Memory B cell (primary cell): ENCODE measurements around the gene THSD1.
"Not testable (repeated sequence)": the region's sequence is repeated elsewhere in the genome, so short reads cannot be mapped to it uniquely, and the experiment has no call there.

Experiments used
- ATAC-seq: fragments of 150-1000 bp; cut with Tn5 transposase; 2 replicates; pipeline ENCODE4 v1.10.0; 2021; ENCODE audit warnings: low read depth, mild to moderate bottlenecking, moderate library complexity
- DNase-seq, 2 donors: peaks; one replicate each; pipeline ENCODE4 v3.0.0; 2022; ENCODE audit warnings: low spot score in 2 of 2
- H3K27ac Mint-ChIP-seq: one replicate; pipeline ENCODE4 v1.8.0; 2022; ENCODE audit warnings: mild to moderate bottlenecking, moderate library complexity, mixed read lengths
- H3K27me3 Mint-ChIP-seq: one replicate; pipeline ENCODE4 v1.8.0; 2022; ENCODE audit warnings: mixed read lengths
- H3K36me3 Mint-ChIP-seq: one replicate; pipeline ENCODE4 v1.8.0; 2022; ENCODE audit warnings: mild to moderate bottlenecking, mixed read lengths
- H3K4me1 Mint-ChIP-seq: one replicate; pipeline ENCODE4 v1.8.0; 2022; ENCODE audit warnings: mixed read lengths
- H3K4me3 Mint-ChIP-seq: one replicate; pipeline ENCODE4 v1.8.0; 2022; ENCODE audit warnings: mild to moderate bottlenecking, moderate library complexity, mixed read lengths
- H3K9me3 Mint-ChIP-seq: one replicate; pipeline ENCODE4 v1.8.0; 2022; ENCODE audit warnings: mixed read lengths

Gene THSD1

GRCh38 chr13:52361225-52361624 lies 44.7 kb downstream of the THSD1 start:
- H3K9me3 Mint-ChIP-seq = no peaks in the 10 kb centered on the region
- peaks cover 9% of the 10 kb centered on the region for H3K27me3 Mint-ChIP-seq
- H3K4me1 Mint-ChIP-seq = no peaks in the 10 kb centered on the region
- H3K36me3 Mint-ChIP-seq = no peaks in the 10 kb centered on the region
- H3K4me3 Mint-ChIP-seq = no peak overlapping the region
- H3K27ac Mint-ChIP-seq = no peak overlapping the region
- no peak for ATAC-seq
- no peak for DNase-seq

GRCh38 chr13:52359534-52359933 lies 46.4 kb downstream of the THSD1 start:
- ATAC-seq = no peak

GRCh38 chr13:52356327-52356726 lies 49.6 kb downstream of the THSD1 start:
- ATAC-seq = no peak
- no peaks in the 10 kb centered on the region for H3K9me3 Mint-ChIP-seq
- H3K36me3 Mint-ChIP-seq = no peaks in the 10 kb centered on the region
- H3K27me3 Mint-ChIP-seq = peaks cover 9% of the 10 kb centered on the region
- no peak overlapping the region for H3K4me3 Mint-ChIP-seq
- no peaks in the 10 kb centered on the region for H3K4me1 Mint-ChIP-seq
- DNase-seq = no peak
- no peak overlapping the region for H3K27ac Mint-ChIP-seq

More at GRCh38 chr13:52359534-52359933, 46.4 kb downstream of the THSD1 start:
- no peaks in the 10 kb centered on the region for H3K36me3 Mint-ChIP-seq
- no peaks in the 10 kb centered on the region for H3K9me3 Mint-ChIP-seq
- DNase-seq = no peak
- no peaks in the 10 kb centered on the region for H3K4me1 Mint-ChIP-seq
- H3K27me3 Mint-ChIP-seq = peaks cover 6% of the 10 kb centered on the region
- no peak overlapping the region for H3K27ac Mint-ChIP-seq
- no peak overlapping the region for H3K4me3 Mint-ChIP-seq

GRCh38 chr13:52353193-52353592 lies 52.8 kb downstream of the THSD1 start:
- H3K4me1 Mint-ChIP-seq = no peaks in the 10 kb centered on the region
- no peak for ATAC-seq
- no peaks in the 10 kb centered on the region for H3K9me3 Mint-ChIP-seq
- DNase-seq = no peak
- H3K27me3 Mint-ChIP-seq = peaks cover 6% of the 10 kb centered on the region
- H3K36me3 Mint-ChIP-seq = no peaks in the 10 kb centered on the region
- no peak overlapping the region for H3K4me3 Mint-ChIP-seq
- H3K27ac Mint-ChIP-seq = no peak overlapping the region

GRCh38 chr13:52348983-52349780 lies 56.8 kb downstream of the THSD1 start:
- H3K9me3 Mint-ChIP-seq = no peaks in the 10 kb centered on the region
- no peaks in the 10 kb centered on the region for H3K36me3 Mint-ChIP-seq
- no peaks in the 10 kb centered on the region for H3K4me1 Mint-ChIP-seq
- no peak overlapping the region for H3K27ac Mint-ChIP-seq
- H3K4me3 Mint-ChIP-seq = no peak overlapping the region
- DNase-seq = no peak
- no peak for ATAC-seq
- H3K27me3 Mint-ChIP-seq = peaks cover 5% of the 10 kb centered on the region

- DNase-seq = no peak
- Mint-ChIP-seq H3K27ac (no peak overlapping the region), H3K27me3 (peaks cover 5% of the 10 kb centered on the region), H3K4me1 (no peaks in the 10 kb centered on the region), H3K9me3 (no peaks in the 10 kb centered on the region), H3K36me3 (no peaks in the 10 kb centered on the region), H3K4me3 (no peak overlapping the region)
- ATAC-seq = no peak
Observed at GRCh38 chr13:52348071-52348470, 57.9 kb downstream of the THSD1 start.

GRCh38 chr13:52345631-52346251 lies 60.2 kb downstream of the THSD1 start:
- no peaks in the 10 kb centered on the region for H3K9me3 Mint-ChIP-seq
- H3K27ac Mint-ChIP-seq = no peak overlapping the region
- no peak for ATAC-seq
- H3K4me1 Mint-ChIP-seq = no peaks in the 10 kb centered on the region
- H3K27me3 Mint-ChIP-seq = peaks cover 2% of the 10 kb centered on the region
- H3K36me3 Mint-ChIP-seq = no peaks in the 10 kb centered on the region
- no peak for DNase-seq
- H3K4me3 Mint-ChIP-seq = no peak overlapping the region

- no peak for ATAC-seq
- no peaks in the 10 kb centered on the region for H3K36me3 Mint-ChIP-seq
- H3K27me3 Mint-ChIP-seq = peaks cover 2% of the 10 kb centered on the region
- no peak for DNase-seq
- no peak overlapping the region for H3K27ac Mint-ChIP-seq
- H3K4me3 Mint-ChIP-seq = no peak overlapping the region
- no peaks in the 10 kb centered on the region for H3K9me3 Mint-ChIP-seq
- H3K4me1 Mint-ChIP-seq = no peaks in the 10 kb centered on the region
Observed at GRCh38 chr13:52345048-52345447, 60.9 kb downstream of the THSD1 start.

GRCh38 chr13:52344108-52344507 lies 61.9 kb downstream of the THSD1 start:
- Mint-ChIP-seq H3K4me1 (no peaks in the 10 kb centered on the region), H3K9me3 (no peaks in the 10 kb centered on the region), H3K27me3 (peaks cover 2% of the 10 kb centered on the region), H3K36me3 (no peaks in the 10 kb centered on the region), H3K4me3 (no peak overlapping the region), H3K27ac (no peak overlapping the region)
- ATAC-seq (no peak), DNase-seq (no peak)

GRCh38 chr13:52342203-52342602 lies 63.8 kb downstream of the THSD1 start:
- not testable (repeated sequence) for DNase-seq, H3K4me1 Mint-ChIP-seq, H3K27me3 Mint-ChIP-seq, H3K27ac Mint-ChIP-seq, H3K36me3 Mint-ChIP-seq, H3K9me3 Mint-ChIP-seq, ATAC-seq, H3K4me3 Mint-ChIP-seq

GRCh38 chr13:52337828-52338455 lies 68.0 kb downstream of the THSD1 start:
- not testable (repeated sequence) for H3K27me3 Mint-ChIP-seq, H3K9me3 Mint-ChIP-seq, H3K36me3 Mint-ChIP-seq, H3K4me3 Mint-ChIP-seq, H3K4me1 Mint-ChIP-seq, ATAC-seq, DNase-seq, H3K27ac Mint-ChIP-seq

- not testable (repeated sequence) for H3K27ac Mint-ChIP-seq, H3K36me3 Mint-ChIP-seq, H3K27me3 Mint-ChIP-seq, DNase-seq, ATAC-seq, H3K4me1 Mint-ChIP-seq, H3K4me3 Mint-ChIP-seq, H3K9me3 Mint-ChIP-seq
Observed at GRCh38 chr13:52334107-52334506, 71.9 kb downstream of the THSD1 start.

GRCh38 chr13:52331844-52332243 lies 74.1 kb downstream of the THSD1 start:
- not testable (repeated sequence) for H3K36me3 Mint-ChIP-seq, ATAC-seq, H3K27me3 Mint-ChIP-seq, H3K9me3 Mint-ChIP-seq, H3K4me3 Mint-ChIP-seq, H3K27ac Mint-ChIP-seq, H3K4me1 Mint-ChIP-seq, DNase-seq
